ENCODE measurements around the gene GNAI1. TPM values are rescaled to one million over a fixed set of nuclear protein-coding genes. Genes with fewer than 3 reads are reported as not detected.

The GNAI1 gene
- total and polyA plus RNA-seq, 10 of the 15 experiments (the other 5 are each of a cell fraction or from before 2014, with no cell fraction given), result not detected

GRCh38 chr7:80255656-80256055 lies 121.0 kb downstream of the GNAI1 start (continued):
- TF ChIP-seq ZBTB33 (IDR thresholded peaks at IDR 0.05), result no peak
- TF ChIP-seq CUX1 (IDR thresholded peaks at IDR 0.05; ENCODE audit: insufficient replicate concordance, low read depth, low read length), result no peak
- no peak for TF ChIP-seq RUNX3 (IDR thresholded peaks at IDR 0.05; ENCODE audit: low read length)

GRCh38 chr7:80257756-80258155 lies 123.1 kb downstream of the GNAI1 start:
- Histone ChIP-seq H3K4me1 (ENCODE audit: control insufficient read depth, insufficient read depth, low read length) (no peaks in the 10 kb centered on the region), H3K36me3 (ENCODE audit: control insufficient read depth in 2 of 2, insufficient read depth in 2 of 2, low read length in 1 of 2) (no peaks in the 10 kb centered on the region), H3K9ac (ENCODE audit: control insufficient read depth, insufficient read depth, low read length) (no peak overlapping the region), H2AFZ (ENCODE audit: control insufficient read depth, low read depth, low read length) (no peak overlapping the region), H4K20me1 (ENCODE audit: control insufficient read depth, insufficient read depth) (no peaks in the 10 kb centered on the region), H3K27ac (ENCODE audit: control insufficient read depth, insufficient read depth) (no peak overlapping the region), H3K4me2 (ENCODE audit: control insufficient read depth, insufficient read depth) (no peak overlapping the region), H3K9me3 (replicated peaks; ENCODE audit: control insufficient read depth, insufficient read depth, low read length) (no peaks in the 10 kb centered on the region), H3K27me3 (replicated peaks in 1 of 2; ENCODE audit: control insufficient read depth in 2 of 2, insufficient read depth in 2 of 2, low read length in 1 of 2) (no peaks in the 10 kb centered on the region), H3K4me3 (no peak overlapping the region), H3K79me2 (ENCODE audit: control insufficient read depth, insufficient read depth, low read length) (no peaks in the 10 kb centered on the region)
- ChIA-PET CTCF (interaction anchor here (1.2 kb wide), 1 partner anchor 22 kb away, joined by 3 read pairs; no protein-coding TSS in a partner anchor), POLR2A (no interaction called here), RAD21 (ENCODE audit: unreplicated experiment) (no interaction called here), SMC1A (ENCODE audit: uncharacterized antibody, unreplicated experiment) (no interaction called here)
- TF ChIP-seq ZBTB4 (CRISPR knock-in tag; IDR thresholded peaks at IDR 0.05) (no peak), CEBPZ (IDR thresholded peaks at IDR 0.05; ENCODE audit: low read depth, low read length) (no peak), POU2F2 (IDR thresholded peaks at IDR 0.05; ENCODE audit: borderline replicate concordance, low read depth, low read length) (no peak)
- no TSS peak for BruUV-seq (replicated peaks)
- ATAC-seq (no peak), FAIRE-seq (no peak), DNase-seq (ENCODE audit: low read depth, low spot score) (no peak)
- WGBS (ENCODE audit: insufficient coverage, insufficient replicate concordance, low lambda C conversion rate, missing lambda C conversion rate), result 34% methylated on average over 3 of the region's 3 CpGs
- intact Hi-C loops (cut with micrococcal nuclease; ENCODE audit: unreplicated experiment), result no loop called here
- in situ Hi-C loops (cut with MboI), result no loop called here

Data from GM12878 (cell line).